ENCODE data around the gene WWOX.

- TF ChIP-seq CTCF (IDR thresholded peaks at IDR 0.05): no peak
- TF ChIP-seq POLR2A (IDR thresholded peaks at IDR 0.05): no peak
Measured at GRCh38 chr16:79204486-79204885, 1105.0 kb downstream of the WWOX start.

Measured in thyroid gland (tissue), 4 donors.